ENCODE data around the gene DAAM2.

Gene DAAM2

GRCh38 chr6:39849764-39850163 is 57.6 kb downstream of the DAAM2 start:
- no peak for DNase-seq

GRCh38 chr6:39850736-39851297 is 58.6 kb downstream of the DAAM2 start:
- DNase-seq: no peak

- DNase-seq: no peak
Measured at GRCh38 chr6:39851331-39851730, 59.2 kb downstream of the DAAM2 start.

- DNase-seq: no peak
Measured at GRCh38 chr6:39852324-39852723, 60.1 kb downstream of the DAAM2 start.

GRCh38 chr6:39853604-39854003 is 61.4 kb downstream of the DAAM2 start:
- DNase-seq: no peak

- no peak for DNase-seq
Measured at GRCh38 chr6:39855356-39855995, 63.3 kb downstream of the DAAM2 start.

GRCh38 chr6:39859025-39859424 is 66.8 kb downstream of the DAAM2 start:
- DNase-seq: no peak

GRCh38 chr6:39861663-39862062 is 69.5 kb downstream of the DAAM2 start:
- no peak for DNase-seq

GRCh38 chr6:39865011-39865888 is 73.1 kb downstream of the DAAM2 start:
- peak; percentile 73 to 75 for DNase-seq

- DNase-seq: no peak
Measured at GRCh38 chr6:39867592-39867991, 75.4 kb downstream of the DAAM2 start.

GRCh38 chr6:39870950-39871349 is 78.8 kb downstream of the DAAM2 start:
- DNase-seq: no peak

- no peak for DNase-seq
Measured at GRCh38 chr6:39873439-39873838, 81.3 kb downstream of the DAAM2 start.

GRCh38 chr6:39876111-39876510 is 83.9 kb downstream of the DAAM2 start:
- no peak for DNase-seq

- no peak for DNase-seq
Measured at GRCh38 chr6:39876826-39877225, 84.7 kb downstream of the DAAM2 start.

GRCh38 chr6:39879535-39879934 is 87.4 kb downstream of the DAAM2 start:
- no peak for DNase-seq

- DNase-seq: no peak
Measured at GRCh38 chr6:39880594-39880993, 88.4 kb downstream of the DAAM2 start.

GRCh38 chr6:39881851-39882530 is 89.8 kb downstream of the DAAM2 start:
- DNase-seq: no peak

GRCh38 chr6:39882531-39882899 is 90.3 kb downstream of the DAAM2 start:
- DNase-seq: no peak

- DNase-seq: no peak
Measured at GRCh38 chr6:39884696-39885095, 92.5 kb downstream of the DAAM2 start.

- no peak for DNase-seq
Measured at GRCh38 chr6:39885691-39886090, 93.5 kb downstream of the DAAM2 start.

GRCh38 chr6:39886871-39887270 is 94.7 kb downstream of the DAAM2 start:
- no peak for DNase-seq

- no peak for DNase-seq
Measured at GRCh38 chr6:39887692-39888450, 95.7 kb downstream of the DAAM2 start.

GRCh38 chr6:39889229-39889628 is 97.1 kb downstream of the DAAM2 start:
- no peak for DNase-seq
